ENCODE results near the gene AKR1A1.
A peak's percentile ranks its signal among the peaks of the same experiment; 100 is the strongest.
"Not testable (repeated sequence)": the region's sequence is repeated elsewhere in the genome, so short reads cannot be mapped to it uniquely, and the experiment has no call there.

Gene AKR1A1

GRCh38 chr1:45521413-45522323 is 29.0 kb upstream of the AKR1A1 start, which contains the start of gene PRDX1:
Gene PRDX1, minus strand, starts transcription at chr1:45521884. Its CDS starts 2,841 bp downstream, at chr1:45519043.
- DNase-seq (ENCODE audit: insufficient read length, low spot score): peak; percentile 87
- TF ChIP-seq CTCF (IDR thresholded peaks at IDR 0.05; ENCODE audit: insufficient read depth, missing control alignments): no peak
- FAIRE-seq: no peak

GRCh38 chr1:45522324-45523104 is 28.1 kb upstream of the AKR1A1 start:
- TF ChIP-seq CTCF (IDR thresholded peaks at IDR 0.05; ENCODE audit: insufficient read depth, missing control alignments): no peak
- FAIRE-seq: no peak
- DNase-seq (ENCODE audit: insufficient read length, low spot score): no peak

GRCh38 chr1:45523516-45523915 is 27.1 kb upstream of the AKR1A1 start:
- FAIRE-seq: not testable (repeated sequence)

GRCh38 chr1:45523975-45524374 is 26.7 kb upstream of the AKR1A1 start:
- DNase-seq (ENCODE audit: insufficient read length, low spot score); FAIRE-seq: not testable (repeated sequence)

More at GRCh38 chr1:45523516-45523915, 27.1 kb upstream of the AKR1A1 start:
- DNase-seq (ENCODE audit: insufficient read length, low spot score): not testable (repeated sequence)

- FAIRE-seq: no peak
- no peak for TF ChIP-seq CTCF (IDR thresholded peaks at IDR 0.05; ENCODE audit: insufficient read depth, missing control alignments)
- no peak for DNase-seq (ENCODE audit: insufficient read length, low spot score)
Measured at GRCh38 chr1:45526135-45526644, 24.4 kb upstream of the AKR1A1 start.

- no peak for TF ChIP-seq CTCF (IDR thresholded peaks at IDR 0.05; ENCODE audit: insufficient read depth, missing control alignments)
- FAIRE-seq (no peak), DNase-seq (ENCODE audit: insufficient read length, low spot score) (no peak)
Measured at GRCh38 chr1:45530632-45531135, 19.9 kb upstream of the AKR1A1 start.

- no peak for DNase-seq (ENCODE audit: insufficient read length, low spot score)
- FAIRE-seq: no peak
- no peak for TF ChIP-seq CTCF (IDR thresholded peaks at IDR 0.05; ENCODE audit: insufficient read depth, missing control alignments)
Measured at GRCh38 chr1:45531873-45532272, 18.8 kb upstream of the AKR1A1 start.

Measured in D721Med (cell line).